Fibroblast of upper back skin (primary cell): ENCODE data around the gene SLCO2A1.
"Not testable (repeated sequence)": the region's sequence is repeated elsewhere in the genome, so short reads cannot be mapped to it uniquely, and the experiment has no call there.

Experiments used
- DNase-seq: peaks from one replicate; pipeline ENCODE4 v3.0.0-alpha.2; 2013

SLCO2A1 gene

DNA sequence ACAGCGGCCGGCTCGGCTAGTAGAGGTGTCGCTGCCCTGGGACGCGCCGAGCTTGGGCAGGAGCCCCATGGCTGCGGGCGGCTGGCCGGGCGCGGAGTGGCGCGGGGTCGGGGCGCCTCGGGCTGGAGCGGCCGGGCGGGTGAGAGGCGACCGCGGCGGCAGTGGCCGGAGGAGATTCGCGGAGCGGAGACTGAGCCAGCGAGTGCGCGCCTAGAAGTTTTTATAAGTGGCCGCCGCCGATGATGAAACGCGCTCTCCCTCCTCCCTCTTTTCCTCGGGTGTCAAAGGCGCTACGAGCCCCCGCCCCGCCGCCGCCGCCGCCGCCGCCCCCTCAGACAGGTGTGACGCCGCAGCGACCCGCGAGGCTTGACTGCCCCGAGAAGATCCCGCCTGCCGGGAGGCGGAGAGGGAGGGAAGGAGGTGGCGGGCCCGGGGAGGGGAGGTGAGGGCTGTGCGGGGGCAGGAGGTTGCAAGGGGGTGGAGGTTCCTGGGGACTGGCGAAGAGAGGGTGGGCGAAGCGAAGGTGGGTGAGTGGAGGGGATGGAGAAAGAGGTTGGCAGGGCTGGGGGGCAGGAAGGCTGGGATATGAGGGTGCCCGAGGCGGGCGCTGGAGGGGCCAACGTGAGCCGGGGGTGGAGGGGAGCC, at the start of gene SLCO2A1:
TSS of gene SLCO2A1 (minus strand) at position 192 of the 645 bp plus-strand sequence. CDS start at position 69, 123 bp downstream.
- no peak for DNase-seq

- DNase-seq: no peak
These were observed 49.4 kb upstream of the SLCO2A1 start for GRCh38 chr3:134079111-134079547.

DNA sequence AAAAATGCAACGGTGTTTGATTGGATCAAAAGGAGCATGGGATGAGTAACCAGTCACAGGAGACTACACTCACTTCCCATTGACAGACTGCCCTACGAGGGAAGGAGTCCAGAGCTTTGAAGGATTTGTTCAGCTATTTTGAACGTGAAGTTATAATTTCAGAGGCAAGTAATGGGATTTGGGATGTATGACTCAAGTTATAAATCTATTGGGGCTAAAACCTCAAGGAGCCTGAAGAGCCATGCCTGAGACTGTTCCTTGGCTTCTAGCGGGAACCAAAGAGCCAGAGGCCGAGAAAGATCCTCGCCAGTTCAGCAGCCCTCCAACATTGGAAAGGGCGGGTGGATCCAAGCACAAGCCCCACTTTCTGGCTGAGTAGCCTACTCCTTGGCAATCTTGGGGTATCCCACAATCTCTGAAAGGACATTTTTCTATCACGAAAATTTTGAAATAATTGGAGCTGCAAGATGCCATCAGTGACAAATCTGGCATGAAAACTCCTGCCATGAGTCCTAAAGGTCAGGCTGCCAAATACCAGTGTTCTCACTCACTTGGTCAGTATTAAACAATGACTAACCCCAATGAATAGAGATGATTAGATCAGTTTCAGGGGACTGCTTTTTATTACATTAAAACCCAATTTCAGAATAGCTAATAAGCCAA, 48.6 kb upstream of the SLCO2A1 start:
- peak; percentile 57 for DNase-seq

GRCh38 chr3:134077649-134078161, 48.0 kb upstream of the SLCO2A1 start:
- DNase-seq: no peak

GRCh38 chr3:134076851-134077250, 47.1 kb upstream of the SLCO2A1 start:
- DNase-seq: no peak

DNA sequence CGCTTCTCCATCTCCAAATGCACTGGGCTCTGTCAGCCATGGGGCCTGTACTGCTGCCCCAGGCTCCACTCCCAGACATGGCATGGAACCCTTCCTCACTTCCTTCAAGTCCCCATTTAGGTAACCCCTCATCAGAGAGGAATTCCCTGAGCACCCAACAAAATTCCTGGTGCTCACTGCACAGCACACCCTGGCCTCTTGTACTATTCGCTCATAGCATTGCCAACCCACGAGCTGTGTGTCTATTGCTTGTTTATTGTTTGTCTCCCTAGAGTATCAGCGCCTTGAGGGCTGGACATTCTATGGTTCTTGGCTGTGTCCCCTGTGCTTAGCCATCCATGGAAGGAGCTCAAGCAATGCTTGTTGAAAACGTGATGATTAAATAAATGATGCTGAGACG, 46.1 kb upstream of the SLCO2A1 start:
- no peak for DNase-seq

- DNase-seq: no peak
These were observed 45.8 kb upstream of the SLCO2A1 start for GRCh38 chr3:134075568-134075825.

DNA sequence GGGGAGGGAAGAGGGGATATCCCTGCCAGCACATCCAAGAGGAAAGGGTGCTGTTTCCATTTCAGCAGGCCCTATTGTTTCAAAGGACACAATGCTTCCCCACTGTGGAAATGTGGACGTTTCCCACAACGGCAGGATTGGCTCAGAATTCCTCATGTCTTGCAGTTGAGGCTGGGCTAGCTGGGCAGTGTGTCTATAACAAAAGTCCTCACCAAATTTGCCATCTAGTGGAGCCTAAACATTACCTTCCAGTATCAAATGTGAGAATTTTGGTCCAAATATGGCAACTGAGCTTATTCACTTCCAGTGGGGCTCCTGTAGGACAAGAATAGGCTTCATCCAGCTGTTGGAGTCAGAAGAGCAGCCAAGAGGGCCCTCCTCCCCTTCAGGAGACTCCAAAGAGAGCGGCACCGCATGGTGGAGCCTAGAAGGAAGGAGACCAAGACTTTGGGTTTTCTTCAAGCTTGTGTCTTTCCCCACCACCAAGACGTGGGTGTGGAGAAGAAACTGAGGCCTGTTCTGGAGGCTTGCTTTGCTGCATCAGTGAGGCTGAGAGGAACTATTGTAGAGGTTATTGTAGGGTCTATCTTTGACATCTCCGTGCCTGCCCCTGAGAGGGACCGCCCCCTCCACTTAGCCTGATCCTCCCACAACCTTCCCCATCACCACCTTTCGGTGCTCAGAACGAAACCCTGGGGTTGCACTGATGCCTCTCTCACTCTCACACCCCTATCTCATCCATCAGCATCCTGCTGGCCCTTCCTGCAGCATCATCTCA, 45.3 kb upstream of the SLCO2A1 start:
- no peak for DNase-seq

GRCh38 chr3:134074001-134074789, 44.5 kb upstream of the SLCO2A1 start:
- no peak for DNase-seq

DNA sequence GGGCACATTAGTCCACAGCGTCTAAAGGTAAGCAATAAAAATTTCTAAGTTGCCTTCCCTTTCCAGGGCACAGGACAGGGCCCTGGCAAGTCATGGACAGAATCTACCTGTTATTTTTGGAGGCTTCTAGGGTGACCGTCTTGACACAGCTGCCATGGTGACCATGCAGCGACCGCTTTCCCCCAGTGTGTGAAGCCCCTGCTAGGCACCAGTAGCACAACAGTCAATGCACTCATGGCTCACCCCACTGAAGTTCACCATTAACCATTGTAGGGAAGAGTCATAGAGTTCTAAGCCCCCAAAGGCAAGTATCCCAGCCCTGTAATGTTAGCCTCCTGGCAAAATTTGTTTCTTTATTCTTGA, 43.8 kb upstream of the SLCO2A1 start:
- DNase-seq: no peak

GRCh38 chr3:134072881-134073582, 43.3 kb upstream of the SLCO2A1 start:
- DNase-seq: no peak

GRCh38 chr3:134070281-134070680, 40.6 kb upstream of the SLCO2A1 start:
- DNase-seq: not testable (repeated sequence)

DNA sequence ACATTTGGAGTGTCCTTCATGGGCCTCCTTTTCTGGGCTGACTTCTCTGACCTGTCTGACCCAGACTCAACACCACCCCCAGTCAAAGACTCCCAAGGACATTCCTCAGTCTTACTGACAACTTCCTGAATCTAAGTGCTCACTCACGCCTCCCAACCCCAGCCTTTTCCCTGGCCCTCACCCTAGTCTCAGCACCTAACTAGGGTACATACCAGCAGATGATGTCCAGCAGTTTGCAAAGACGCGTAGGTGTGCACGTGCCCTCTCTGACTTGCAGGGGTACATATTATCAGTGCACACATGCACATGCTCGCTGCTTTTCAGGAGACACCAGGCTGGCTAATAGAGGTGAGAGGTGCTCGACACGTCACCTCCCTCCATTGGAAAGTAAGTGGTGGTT, 38.7 kb upstream of the SLCO2A1 start:
- DNase-seq: no peak

DNA sequence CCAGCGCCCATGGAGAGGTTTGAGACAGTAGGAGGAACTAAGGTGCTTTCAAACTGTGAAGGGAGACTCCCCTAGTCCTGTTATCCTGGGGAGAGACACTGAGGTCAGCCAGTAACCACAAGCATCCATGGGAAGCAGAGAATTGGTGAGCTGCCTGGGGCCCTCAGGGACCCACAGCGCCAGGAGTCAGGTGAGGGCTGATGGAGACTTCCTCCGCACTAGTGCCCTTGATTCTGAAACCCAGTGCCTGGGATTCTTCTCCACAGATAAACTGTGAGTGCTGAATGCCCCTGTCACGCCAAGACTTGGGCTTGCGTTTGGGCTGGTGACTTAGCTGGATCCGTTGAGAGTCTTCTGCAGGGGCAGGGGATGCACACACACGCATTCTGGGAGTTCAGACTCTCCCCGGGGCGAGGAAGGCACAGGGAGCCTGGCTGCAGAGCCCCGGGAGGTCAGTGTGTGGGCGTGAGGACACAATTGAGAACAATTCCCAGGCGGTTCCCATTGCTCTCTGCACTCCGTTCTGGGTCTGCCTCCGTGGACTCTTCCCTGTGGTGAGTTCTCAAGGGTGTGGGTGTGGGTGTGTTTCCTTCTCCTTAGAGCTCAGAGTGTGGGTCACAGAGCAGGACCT, 37.9 kb upstream of the SLCO2A1 start:
- no peak for DNase-seq

GRCh38 chr3:134066651-134067530, 37.2 kb upstream of the SLCO2A1 start:
- no peak for DNase-seq

DNA sequence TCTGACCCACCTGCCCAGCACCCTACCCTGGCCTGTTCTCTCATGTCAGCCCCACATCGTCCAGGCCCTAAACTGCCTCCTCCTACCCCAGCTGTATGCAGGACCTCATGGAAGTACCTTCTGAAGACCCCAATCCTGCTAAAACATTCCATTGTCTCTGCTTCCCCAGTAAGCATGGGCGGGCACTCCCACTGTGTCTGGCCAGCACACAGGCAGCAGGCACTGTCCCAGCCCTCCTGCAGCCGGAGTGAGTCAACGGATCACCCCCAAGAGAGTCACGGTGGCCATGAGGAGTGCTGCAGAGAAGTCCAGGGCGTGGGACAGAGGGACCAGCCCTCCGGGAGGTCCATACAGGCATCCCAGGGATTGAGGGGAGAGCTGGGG, 36.4 kb upstream of the SLCO2A1 start:
- DNase-seq: no peak

- no peak for DNase-seq
These were observed 35.8 kb upstream of the SLCO2A1 start for GRCh38 chr3:134065252-134066157.

GRCh38 chr3:134064081-134064480, 34.4 kb upstream of the SLCO2A1 start:
- DNase-seq: no peak

DNA sequence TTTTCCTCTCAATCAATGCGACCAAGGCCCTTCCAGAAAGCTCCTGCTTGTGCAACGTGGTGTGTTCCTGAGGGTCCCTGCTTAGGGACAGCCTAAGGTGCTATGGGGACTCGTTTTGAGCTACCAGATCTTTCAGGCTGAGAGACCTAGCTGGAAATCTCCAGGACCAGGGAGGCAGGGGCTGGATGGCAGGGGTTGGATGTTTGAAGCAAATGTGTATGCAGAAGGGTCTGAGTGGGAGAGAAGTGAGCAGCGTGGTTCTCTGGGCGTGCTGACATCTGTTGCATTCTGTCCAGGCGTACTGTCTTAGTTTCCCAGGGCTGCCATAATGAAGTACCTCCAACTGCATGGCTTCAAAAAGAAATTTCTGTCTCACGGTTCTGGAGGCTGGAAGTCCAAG, 31.7 kb upstream of the SLCO2A1 start:
- DNase-seq: no peak
